H1 (cell line): ENCODE data around the gene TRAF3. TPM values are rescaled to one million over a fixed set of nuclear protein-coding genes. Genes with fewer than 3 reads are reported as not detected.

Source experiments
- BACH1 ChIP-seq: IDR thresholded peaks from 2 replicates; pipeline ENCODE4 v1.6.1; 2012; ENCODE audit warnings: low read length, improper control_type of control experiment
- CBX8 ChIP-seq: fragments of 300-800, 300-1000 bp; sonication (generic); IDR thresholded peaks from 2 replicates; pipeline ENCODE4 v1.7.1; 2016; ENCODE audit warnings: low read depth, low read length, borderline replicate concordance
- EP300 ChIP-seq, 2 experiments: IDR thresholded peaks; 1 replicate in 1 of 2; 2 replicates in 1 of 2; pipeline ENCODE4 v1.6.1; 2011 to 2012; ENCODE audit warnings: low read depth in 2 of 2, low read length in 2 of 2, mild to moderate bottlenecking in 2 of 2, borderline replicate concordance in 1 of 2, inconsistent platforms in 1 of 2, moderate library complexity in 1 of 2
- HDAC6 ChIP-seq: IDR thresholded peaks from one replicate; pipeline ENCODE4 v1.7.1; 2012; ENCODE audit warnings: low read depth, mild to moderate bottlenecking, inconsistent platforms, low read length, moderate library complexity
- JUN ChIP-seq: IDR thresholded peaks from 2 replicates; pipeline ENCODE4 v1.6.1; 2011; ENCODE audit warnings: low read depth, mild to moderate bottlenecking, improper control_type of control experiment, low read length
- JUND ChIP-seq: IDR thresholded peaks from 2 replicates; pipeline ENCODE4 v1.6.1; 2011; ENCODE audit warnings: mild to moderate bottlenecking, improper control_type of control experiment, low read length
- POLR2AphosphoS5 ChIP-seq: IDR thresholded peaks from 2 replicates; pipeline ENCODE4 v1.6.1; 2011; ENCODE audit warnings: low read depth, low read length
- SUZ12 ChIP-seq: fragments of 200-600 bp; sonication (generic); IDR thresholded peaks from 2 replicates; pipeline ENCODE4 v1.6.1; 2012; ENCODE audit warnings: mild to moderate bottlenecking, inconsistent platforms, low read length, moderate library complexity, mixed read lengths
- TEAD4 ChIP-seq: IDR thresholded peaks from 2 replicates; pipeline ENCODE4 v1.6.1; 2012; ENCODE audit warnings: low read depth, low read length, inconsistent platforms, mixed read lengths
- polyA plus RNA-seq, 7 experiments: library from polyadenylated mRNA; depleted of rRNA in 3 of 7; stranded (reverse) in 5 of 7; unstranded in 2 of 7; fragments of >200 nt in 5 of 7; fragments of 200-250 nt in 2 of 7; gene quantifications; 1 replicate in 5 of 7; 2 replicates in 1 of 7; 4 replicates in 1 of 7; pipeline versions ENCODE4 v1.2.1 to v1.2.3, GENCODE V29; 2011 to 2013; ENCODE audit warnings: missing spikeins in 2 of 7, mixed read lengths in 2 of 7
- total RNA-seq: library from RNA; stranded (reverse); fragmentation: NEBNext Ultra II Directional; extraction: Animal tissue kit (Norgen Biotek cat#: 25700); gene quantifications from 2 replicates; pipeline ENCODE4 v1.2.1, GENCODE V29; 2021
- TF ChIP-seq, protein P1 (sequence below): fragments of 300-600 bp; sonication (generic); IDR thresholded peaks from 2 replicates; pipeline ENCODE4 v1.7.1; 2012; ENCODE audit warnings: low read length, moderate library complexity, mild to moderate bottlenecking, inconsistent platforms; ENCODE audit not compliant: insufficient replicate concordance
- TF ChIP-seq, protein P2 (sequence below): IDR thresholded peaks from 2 replicates; pipeline ENCODE4 v1.6.1; 2012; ENCODE audit warnings: inconsistent platforms

TRAF3 gene
- total and polyA plus RNA-seq, 2 of the 8 experiments (the other 6 are each of a cell fraction or from before 2014, with no cell fraction given) = 5.8 to 12.1 TPM

DNA sequence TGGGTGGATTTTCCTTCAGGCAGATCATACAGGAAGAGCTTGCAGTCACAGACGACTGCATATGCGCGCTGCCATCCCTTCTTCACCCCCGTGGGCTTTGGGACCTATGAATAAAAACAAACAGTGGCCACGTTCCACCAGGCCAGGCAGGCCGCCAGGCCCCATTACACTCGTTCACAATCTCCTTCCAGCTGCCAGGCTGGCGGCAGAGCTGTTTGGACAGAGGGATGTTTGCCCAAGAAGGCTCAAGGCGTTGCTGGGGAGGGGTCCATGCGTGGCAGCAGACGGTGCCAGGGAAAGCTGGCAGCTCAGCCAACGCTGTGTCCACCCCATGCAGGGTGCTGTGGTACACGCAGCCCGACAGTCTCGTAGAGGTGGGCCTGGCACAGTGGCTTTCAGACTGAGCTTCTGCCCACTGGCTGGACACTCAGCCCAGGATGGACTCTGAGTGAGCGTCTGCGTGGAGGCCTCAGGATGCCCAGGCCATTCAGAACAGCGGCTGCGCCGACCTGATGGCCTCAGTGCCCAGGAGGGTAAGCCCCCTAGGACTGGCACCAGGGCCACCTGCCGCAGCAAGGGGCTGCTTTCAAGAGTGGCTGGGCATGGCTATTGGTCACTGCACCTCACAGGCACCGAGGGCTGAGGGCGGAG lies 172.7 kb downstream of the TRAF3 start (continued):
- TF ChIP-seq, protein P1, sequence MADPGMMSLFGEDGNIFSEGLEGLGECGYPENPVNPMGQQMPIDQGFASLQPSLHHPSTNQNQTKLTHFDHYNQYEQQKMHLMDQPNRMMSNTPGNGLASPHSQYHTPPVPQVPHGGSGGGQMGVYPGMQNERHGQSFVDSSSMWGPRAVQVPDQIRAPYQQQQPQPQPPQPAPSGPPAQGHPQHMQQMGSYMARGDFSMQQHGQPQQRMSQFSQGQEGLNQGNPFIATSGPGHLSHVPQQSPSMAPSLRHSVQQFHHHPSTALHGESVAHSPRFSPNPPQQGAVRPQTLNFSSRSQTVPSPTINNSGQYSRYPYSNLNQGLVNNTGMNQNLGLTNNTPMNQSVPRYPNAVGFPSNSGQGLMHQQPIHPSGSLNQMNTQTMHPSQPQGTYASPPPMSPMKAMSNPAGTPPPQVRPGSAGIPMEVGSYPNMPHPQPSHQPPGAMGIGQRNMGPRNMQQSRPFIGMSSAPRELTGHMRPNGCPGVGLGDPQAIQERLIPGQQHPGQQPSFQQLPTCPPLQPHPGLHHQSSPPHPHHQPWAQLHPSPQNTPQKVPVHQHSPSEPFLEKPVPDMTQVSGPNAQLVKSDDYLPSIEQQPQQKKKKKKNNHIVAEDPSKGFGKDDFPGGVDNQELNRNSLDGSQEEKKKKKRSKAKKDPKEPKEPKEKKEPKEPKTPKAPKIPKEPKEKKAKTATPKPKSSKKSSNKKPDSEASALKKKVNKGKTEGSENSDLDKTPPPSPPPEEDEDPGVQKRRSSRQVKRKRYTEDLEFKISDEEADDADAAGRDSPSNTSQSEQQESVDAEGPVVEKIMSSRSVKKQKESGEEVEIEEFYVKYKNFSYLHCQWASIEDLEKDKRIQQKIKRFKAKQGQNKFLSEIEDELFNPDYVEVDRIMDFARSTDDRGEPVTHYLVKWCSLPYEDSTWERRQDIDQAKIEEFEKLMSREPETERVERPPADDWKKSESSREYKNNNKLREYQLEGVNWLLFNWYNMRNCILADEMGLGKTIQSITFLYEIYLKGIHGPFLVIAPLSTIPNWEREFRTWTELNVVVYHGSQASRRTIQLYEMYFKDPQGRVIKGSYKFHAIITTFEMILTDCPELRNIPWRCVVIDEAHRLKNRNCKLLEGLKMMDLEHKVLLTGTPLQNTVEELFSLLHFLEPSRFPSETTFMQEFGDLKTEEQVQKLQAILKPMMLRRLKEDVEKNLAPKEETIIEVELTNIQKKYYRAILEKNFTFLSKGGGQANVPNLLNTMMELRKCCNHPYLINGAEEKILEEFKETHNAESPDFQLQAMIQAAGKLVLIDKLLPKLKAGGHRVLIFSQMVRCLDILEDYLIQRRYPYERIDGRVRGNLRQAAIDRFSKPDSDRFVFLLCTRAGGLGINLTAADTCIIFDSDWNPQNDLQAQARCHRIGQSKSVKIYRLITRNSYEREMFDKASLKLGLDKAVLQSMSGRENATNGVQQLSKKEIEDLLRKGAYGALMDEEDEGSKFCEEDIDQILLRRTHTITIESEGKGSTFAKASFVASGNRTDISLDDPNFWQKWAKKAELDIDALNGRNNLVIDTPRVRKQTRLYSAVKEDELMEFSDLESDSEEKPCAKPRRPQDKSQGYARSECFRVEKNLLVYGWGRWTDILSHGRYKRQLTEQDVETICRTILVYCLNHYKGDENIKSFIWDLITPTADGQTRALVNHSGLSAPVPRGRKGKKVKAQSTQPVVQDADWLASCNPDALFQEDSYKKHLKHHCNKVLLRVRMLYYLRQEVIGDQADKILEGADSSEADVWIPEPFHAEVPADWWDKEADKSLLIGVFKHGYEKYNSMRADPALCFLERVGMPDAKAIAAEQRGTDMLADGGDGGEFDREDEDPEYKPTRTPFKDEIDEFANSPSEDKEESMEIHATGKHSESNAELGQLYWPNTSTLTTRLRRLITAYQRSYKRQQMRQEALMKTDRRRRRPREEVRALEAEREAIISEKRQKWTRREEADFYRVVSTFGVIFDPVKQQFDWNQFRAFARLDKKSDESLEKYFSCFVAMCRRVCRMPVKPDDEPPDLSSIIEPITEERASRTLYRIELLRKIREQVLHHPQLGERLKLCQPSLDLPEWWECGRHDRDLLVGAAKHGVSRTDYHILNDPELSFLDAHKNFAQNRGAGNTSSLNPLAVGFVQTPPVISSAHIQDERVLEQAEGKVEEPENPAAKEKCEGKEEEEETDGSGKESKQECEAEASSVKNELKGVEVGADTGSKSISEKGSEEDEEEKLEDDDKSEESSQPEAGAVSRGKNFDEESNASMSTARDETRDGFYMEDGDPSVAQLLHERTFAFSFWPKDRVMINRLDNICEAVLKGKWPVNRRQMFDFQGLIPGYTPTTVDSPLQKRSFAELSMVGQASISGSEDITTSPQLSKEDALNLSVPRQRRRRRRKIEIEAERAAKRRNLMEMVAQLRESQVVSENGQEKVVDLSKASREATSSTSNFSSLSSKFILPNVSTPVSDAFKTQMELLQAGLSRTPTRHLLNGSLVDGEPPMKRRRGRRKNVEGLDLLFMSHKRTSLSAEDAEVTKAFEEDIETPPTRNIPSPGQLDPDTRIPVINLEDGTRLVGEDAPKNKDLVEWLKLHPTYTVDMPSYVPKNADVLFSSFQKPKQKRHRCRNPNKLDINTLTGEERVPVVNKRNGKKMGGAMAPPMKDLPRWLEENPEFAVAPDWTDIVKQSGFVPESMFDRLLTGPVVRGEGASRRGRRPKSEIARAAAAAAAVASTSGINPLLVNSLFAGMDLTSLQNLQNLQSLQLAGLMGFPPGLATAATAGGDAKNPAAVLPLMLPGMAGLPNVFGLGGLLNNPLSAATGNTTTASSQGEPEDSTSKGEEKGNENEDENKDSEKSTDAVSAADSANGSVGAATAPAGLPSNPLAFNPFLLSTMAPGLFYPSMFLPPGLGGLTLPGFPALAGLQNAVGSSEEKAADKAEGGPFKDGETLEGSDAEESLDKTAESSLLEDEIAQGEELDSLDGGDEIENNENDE = no peak
- TF ChIP-seq, protein P2, sequence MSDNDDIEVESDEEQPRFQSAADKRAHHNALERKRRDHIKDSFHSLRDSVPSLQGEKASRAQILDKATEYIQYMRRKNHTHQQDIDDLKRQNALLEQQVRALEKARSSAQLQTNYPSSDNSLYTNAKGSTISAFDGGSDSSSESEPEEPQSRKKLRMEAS = no peak
- TF ChIP-seq CBX8 (no peak), BACH1 (no peak), JUND (no peak), HDAC6 (no peak), JUN (no peak), EP300 (IDR thresholded peaks at IDR 0.05; ENCODE audit: borderline replicate concordance in 1 of 2, low read depth in 2 of 2, low read length in 2 of 2) (no peak), POLR2AphosphoS5 (no peak), TEAD4 (no peak), SUZ12 (no peak)
